Measurements from ENCODE around the gene DAGLA.

DAGLA gene

GRCh38 chr11:61753672-61754071, 73.5 kb downstream of the DAGLA start:
- H3K27ac ChIP-seq (ENCODE audit: low read depth, low read length, poor library complexity, severe bottlenecking): no peak overlapping the region
- no peaks in the 10 kb centered on the region for H3K79me2 ChIP-seq (ENCODE audit: insufficient read depth, low read length)
- no peak overlapping the region for H3K9ac ChIP-seq (ENCODE audit: low read length)
- H3K9me2 ChIP-seq (ENCODE audit: low read depth, low read length): no peaks in the 10 kb centered on the region
- H4K20me1 ChIP-seq (ENCODE audit: insufficient read depth, low read length): no peaks in the 10 kb centered on the region
- peaks cover 13% of the 10 kb centered on the region for H3K27me3 ChIP-seq (ENCODE audit: insufficient read depth, low read length)
- H3K4me3 ChIP-seq (ENCODE audit: low read depth, low read length, poor library complexity, severe bottlenecking): no peak overlapping the region
- TF ChIP-seq, protein P1, sequence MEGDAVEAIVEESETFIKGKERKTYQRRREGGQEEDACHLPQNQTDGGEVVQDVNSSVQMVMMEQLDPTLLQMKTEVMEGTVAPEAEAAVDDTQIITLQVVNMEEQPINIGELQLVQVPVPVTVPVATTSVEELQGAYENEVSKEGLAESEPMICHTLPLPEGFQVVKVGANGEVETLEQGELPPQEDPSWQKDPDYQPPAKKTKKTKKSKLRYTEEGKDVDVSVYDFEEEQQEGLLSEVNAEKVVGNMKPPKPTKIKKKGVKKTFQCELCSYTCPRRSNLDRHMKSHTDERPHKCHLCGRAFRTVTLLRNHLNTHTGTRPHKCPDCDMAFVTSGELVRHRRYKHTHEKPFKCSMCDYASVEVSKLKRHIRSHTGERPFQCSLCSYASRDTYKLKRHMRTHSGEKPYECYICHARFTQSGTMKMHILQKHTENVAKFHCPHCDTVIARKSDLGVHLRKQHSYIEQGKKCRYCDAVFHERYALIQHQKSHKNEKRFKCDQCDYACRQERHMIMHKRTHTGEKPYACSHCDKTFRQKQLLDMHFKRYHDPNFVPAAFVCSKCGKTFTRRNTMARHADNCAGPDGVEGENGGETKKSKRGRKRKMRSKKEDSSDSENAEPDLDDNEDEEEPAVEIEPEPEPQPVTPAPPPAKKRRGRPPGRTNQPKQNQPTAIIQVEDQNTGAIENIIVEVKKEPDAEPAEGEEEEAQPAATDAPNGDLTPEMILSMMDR (IDR thresholded peaks at IDR 0.05; ENCODE audit: low read length): no peak
- no peak for TF ChIP-seq EZH2 (IDR thresholded peaks at IDR 0.05; ENCODE audit: borderline replicate concordance, low read length)
- H3F3A ChIP-seq (ENCODE audit: insufficient read depth, low read length): no peaks in the 10 kb centered on the region
- H3K36me3 ChIP-seq (ENCODE audit: insufficient read depth, low read length): no peaks in the 10 kb centered on the region
- no peak overlapping the region for H3K4me2 ChIP-seq (ENCODE audit: low read length)
- no peaks in the 10 kb centered on the region for H3K9me3 ChIP-seq (ENCODE audit: low read length)
- no peak overlapping the region for H2AFZ ChIP-seq (ENCODE audit: low read length)
- H3K4me1 ChIP-seq (ENCODE audit: insufficient read depth, low read length, severe bottlenecking): no peaks in the 10 kb centered on the region

- no peaks in the 10 kb centered on the region for H3K79me2 ChIP-seq (ENCODE audit: insufficient read depth, low read length)
- no peak overlapping the region for H3K4me3 ChIP-seq (ENCODE audit: low read depth, low read length, poor library complexity, severe bottlenecking)
- no peaks in the 10 kb centered on the region for H3K4me1 ChIP-seq (ENCODE audit: insufficient read depth, low read length, severe bottlenecking)
- no peaks in the 10 kb centered on the region for H4K20me1 ChIP-seq (ENCODE audit: insufficient read depth, low read length)
- H3F3A ChIP-seq (ENCODE audit: insufficient read depth, low read length): no peaks in the 10 kb centered on the region
- no peak overlapping the region for H3K4me2 ChIP-seq (ENCODE audit: low read length)
- no peak overlapping the region for H3K9ac ChIP-seq (ENCODE audit: low read length)
- H2AFZ ChIP-seq (ENCODE audit: low read length): no peak overlapping the region
- H3K9me2 ChIP-seq (ENCODE audit: low read depth, low read length): no peaks in the 10 kb centered on the region
- no peaks in the 10 kb centered on the region for H3K9me3 ChIP-seq (ENCODE audit: low read length)
- no peak for TF ChIP-seq EZH2 (IDR thresholded peaks at IDR 0.05; ENCODE audit: borderline replicate concordance, low read length)
- TF ChIP-seq, protein P1 (IDR thresholded peaks at IDR 0.05; ENCODE audit: low read length): no peak
- H3K36me3 ChIP-seq (ENCODE audit: insufficient read depth, low read length): no peaks in the 10 kb centered on the region
- peaks cover 13% of the 10 kb centered on the region for H3K27me3 ChIP-seq (ENCODE audit: insufficient read depth, low read length)
- no peak overlapping the region for H3K27ac ChIP-seq (ENCODE audit: low read depth, low read length, poor library complexity, severe bottlenecking)
Measured at GRCh38 chr11:61754534-61755482, 74.6 kb downstream of the DAGLA start.

DNA sequence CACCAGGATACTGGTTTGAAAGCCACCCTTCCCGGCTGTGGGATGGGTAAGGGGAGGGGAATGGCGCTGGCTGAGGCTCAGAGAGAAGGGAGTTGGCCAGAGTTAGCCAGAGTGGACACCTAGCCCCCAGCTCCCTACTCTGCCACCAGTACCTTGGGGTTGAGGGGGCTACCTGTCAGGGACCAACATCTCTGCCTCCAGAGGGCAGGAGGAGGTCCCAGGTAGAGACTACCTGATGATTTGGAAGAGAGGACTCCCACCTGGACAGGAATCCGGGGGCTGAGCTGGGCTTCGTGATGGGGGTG, 75.9 kb downstream of the DAGLA start:
- no peak overlapping the region for H3K27ac ChIP-seq (ENCODE audit: low read depth, low read length, poor library complexity, severe bottlenecking)

More for the DNA sequence above, 75.9 kb downstream of the DAGLA start:
- Histone ChIP-seq H3K9me3 (ENCODE audit: low read length) (no peaks in the 10 kb centered on the region), H4K20me1 (ENCODE audit: insufficient read depth, low read length) (no peaks in the 10 kb centered on the region), H3F3A (ENCODE audit: insufficient read depth, low read length) (no peaks in the 10 kb centered on the region), H3K4me2 (ENCODE audit: low read length) (no peak overlapping the region), H3K9ac (ENCODE audit: low read length) (no peak overlapping the region), H3K79me2 (ENCODE audit: insufficient read depth, low read length) (no peaks in the 10 kb centered on the region), H2AFZ (ENCODE audit: low read length) (no peak overlapping the region), H3K4me3 (ENCODE audit: low read depth, low read length, poor library complexity, severe bottlenecking) (no peak overlapping the region), H3K4me1 (ENCODE audit: insufficient read depth, low read length, severe bottlenecking) (no peaks in the 10 kb centered on the region), H3K27me3 (ENCODE audit: insufficient read depth, low read length) (peaks cover 8% of the 10 kb centered on the region), H3K9me2 (ENCODE audit: low read depth, low read length) (no peaks in the 10 kb centered on the region), H3K36me3 (ENCODE audit: insufficient read depth, low read length) (no peaks in the 10 kb centered on the region)
- TF ChIP-seq, protein P1 (IDR thresholded peaks at IDR 0.05; ENCODE audit: low read length): no peak
- TF ChIP-seq EZH2 (IDR thresholded peaks at IDR 0.05; ENCODE audit: borderline replicate concordance, low read length): no peak

Measured in OCI-LY1 (cell line).